Nephron progenitor cell (in vitro differentiated cells): ENCODE measurements around the gene FAM32A.
A peak's percentile ranks its signal among the peaks of the same experiment; 100 is the strongest.

ENCODE experiments used
- DNase-seq: peaks from one replicate; pipeline ENCODE4 v3.0.0; 2021
- H3K27ac Mint-ChIP-seq: 2 replicates; pipeline ENCODE4 v1.8.0; 2021; ENCODE audit warnings: mild to moderate bottlenecking, moderate library complexity, mixed read lengths
- H3K27me3 Mint-ChIP-seq: 2 replicates; pipeline ENCODE4 v1.8.0; 2021; ENCODE audit warnings: mild to moderate bottlenecking, low read depth, mixed read lengths; ENCODE audit not compliant: poor library complexity
- H3K36me3 Mint-ChIP-seq: 2 replicates; pipeline ENCODE4 v1.8.0; 2021; ENCODE audit warnings: low read depth, mixed read lengths
- H3K4me1 Mint-ChIP-seq: 2 replicates; pipeline ENCODE4 v1.8.0; 2021; ENCODE audit warnings: mixed read lengths
- H3K4me3 Mint-ChIP-seq: 2 replicates; pipeline ENCODE4 v1.8.0; 2021; ENCODE audit warnings: mild to moderate bottlenecking, moderate library complexity, mixed read lengths
- H3K9me3 Mint-ChIP-seq: 2 replicates; pipeline ENCODE4 v1.8.0; 2021; ENCODE audit warnings: mild to moderate bottlenecking, moderate library complexity, mixed read lengths
- TF ChIP-seq, protein P1 (sequence below): fragments of 200-600 bp; sonication (generic); IDR thresholded peaks from 2 replicates; pipeline ENCODE4 v1.5.0; 2021; ENCODE audit warnings: antibody characterized with exemption

The FAM32A gene

DNA sequence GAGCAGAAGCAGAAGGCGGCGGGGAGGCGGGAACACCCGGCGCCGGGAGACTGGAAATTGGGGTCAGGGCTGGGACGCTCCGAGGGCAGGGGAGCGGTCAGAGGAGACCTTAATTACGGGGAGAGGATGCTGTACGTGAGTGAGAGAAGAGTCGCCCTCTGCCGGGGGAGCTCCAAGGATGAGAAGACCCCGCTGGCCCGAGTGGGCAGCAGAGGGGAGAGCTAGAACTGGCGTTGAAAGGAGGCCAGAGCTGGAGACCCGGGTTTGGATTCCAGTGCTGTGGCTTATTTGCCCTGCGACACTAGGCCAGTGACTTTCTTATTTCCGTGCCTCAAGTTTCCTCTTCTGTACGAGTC, 536 bp downstream of the FAM32A start:
- no peaks in the 10 kb centered on the region for H3K9me3 Mint-ChIP-seq
- peaks cover 28% of the 10 kb centered on the region for H3K27me3 Mint-ChIP-seq
- peaks cover 33% of the 10 kb centered on the region for H3K36me3 Mint-ChIP-seq
- DNase-seq, result peak; percentile 77
- H3K4me3 Mint-ChIP-seq, result peak overlapping the region; percentile 98
- H3K4me1 Mint-ChIP-seq, result peaks cover 19% of the 10 kb centered on the region
- H3K27ac Mint-ChIP-seq, result peak overlapping the region; percentile 97
- TF ChIP-seq, protein P1, sequence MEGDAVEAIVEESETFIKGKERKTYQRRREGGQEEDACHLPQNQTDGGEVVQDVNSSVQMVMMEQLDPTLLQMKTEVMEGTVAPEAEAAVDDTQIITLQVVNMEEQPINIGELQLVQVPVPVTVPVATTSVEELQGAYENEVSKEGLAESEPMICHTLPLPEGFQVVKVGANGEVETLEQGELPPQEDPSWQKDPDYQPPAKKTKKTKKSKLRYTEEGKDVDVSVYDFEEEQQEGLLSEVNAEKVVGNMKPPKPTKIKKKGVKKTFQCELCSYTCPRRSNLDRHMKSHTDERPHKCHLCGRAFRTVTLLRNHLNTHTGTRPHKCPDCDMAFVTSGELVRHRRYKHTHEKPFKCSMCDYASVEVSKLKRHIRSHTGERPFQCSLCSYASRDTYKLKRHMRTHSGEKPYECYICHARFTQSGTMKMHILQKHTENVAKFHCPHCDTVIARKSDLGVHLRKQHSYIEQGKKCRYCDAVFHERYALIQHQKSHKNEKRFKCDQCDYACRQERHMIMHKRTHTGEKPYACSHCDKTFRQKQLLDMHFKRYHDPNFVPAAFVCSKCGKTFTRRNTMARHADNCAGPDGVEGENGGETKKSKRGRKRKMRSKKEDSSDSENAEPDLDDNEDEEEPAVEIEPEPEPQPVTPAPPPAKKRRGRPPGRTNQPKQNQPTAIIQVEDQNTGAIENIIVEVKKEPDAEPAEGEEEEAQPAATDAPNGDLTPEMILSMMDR, result peak; percentile 47

DNA sequence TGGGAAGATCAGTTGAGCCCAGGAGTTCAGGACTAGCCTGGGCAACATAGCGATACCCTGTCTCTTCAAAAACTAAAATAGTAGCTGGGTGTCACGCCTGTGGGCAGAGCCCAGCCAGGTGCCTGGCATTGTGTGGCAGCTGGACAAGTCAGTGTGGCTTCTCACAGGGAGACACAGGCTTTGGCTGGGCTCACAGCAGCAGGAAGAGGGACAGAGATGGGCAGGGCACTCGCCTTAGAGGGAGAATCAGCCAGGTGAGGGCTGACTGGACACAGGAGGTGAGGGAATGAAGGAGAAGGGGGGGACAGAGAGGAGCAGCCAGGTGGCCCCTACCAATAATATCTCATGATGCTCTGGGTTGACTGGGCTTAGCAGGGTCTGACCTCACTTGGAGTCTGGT, 3.3 kb downstream of the FAM32A start:
- H3K27ac Mint-ChIP-seq, result no peak overlapping the region
- TF ChIP-seq, protein P1, result no peak
- no peak overlapping the region for H3K4me3 Mint-ChIP-seq
- peaks cover 19% of the 10 kb centered on the region for H3K4me1 Mint-ChIP-seq
- peaks cover 43% of the 10 kb centered on the region for H3K36me3 Mint-ChIP-seq
- peaks cover 15% of the 10 kb centered on the region for H3K27me3 Mint-ChIP-seq
- H3K9me3 Mint-ChIP-seq, result no peaks in the 10 kb centered on the region
- DNase-seq, result no peak

DNA sequence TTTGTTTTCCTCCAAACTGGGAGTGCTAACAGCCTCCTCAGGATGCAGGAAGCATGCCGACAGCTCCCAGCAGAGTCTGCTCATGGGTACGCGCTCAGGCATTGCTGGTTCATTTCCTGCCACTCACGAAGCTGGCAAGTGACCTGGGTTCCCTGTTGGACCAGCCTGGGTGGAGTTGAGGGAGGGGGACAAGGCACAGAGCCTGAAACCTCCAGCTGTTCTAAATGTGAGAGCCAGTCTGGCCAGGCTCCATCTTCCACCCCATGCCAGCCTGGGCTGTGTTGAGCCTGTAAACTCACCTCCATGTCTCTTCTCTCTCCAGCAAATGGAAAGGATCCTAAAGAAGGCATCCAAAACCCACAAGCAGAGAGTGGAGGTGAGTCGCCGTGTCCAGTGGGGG, 5.0 kb downstream of the FAM32A start:
- H3K4me1 Mint-ChIP-seq, result peaks cover 16% of the 10 kb centered on the region
- TF ChIP-seq, protein P1, result no peak
- no peak overlapping the region for H3K4me3 Mint-ChIP-seq
- H3K9me3 Mint-ChIP-seq, result no peaks in the 10 kb centered on the region
- no peak for DNase-seq
- H3K27me3 Mint-ChIP-seq, result peaks cover under 1% of the 10 kb centered on the region
- no peak overlapping the region for H3K27ac Mint-ChIP-seq
- H3K36me3 Mint-ChIP-seq, result peaks cover 42% of the 10 kb centered on the region

DNA sequence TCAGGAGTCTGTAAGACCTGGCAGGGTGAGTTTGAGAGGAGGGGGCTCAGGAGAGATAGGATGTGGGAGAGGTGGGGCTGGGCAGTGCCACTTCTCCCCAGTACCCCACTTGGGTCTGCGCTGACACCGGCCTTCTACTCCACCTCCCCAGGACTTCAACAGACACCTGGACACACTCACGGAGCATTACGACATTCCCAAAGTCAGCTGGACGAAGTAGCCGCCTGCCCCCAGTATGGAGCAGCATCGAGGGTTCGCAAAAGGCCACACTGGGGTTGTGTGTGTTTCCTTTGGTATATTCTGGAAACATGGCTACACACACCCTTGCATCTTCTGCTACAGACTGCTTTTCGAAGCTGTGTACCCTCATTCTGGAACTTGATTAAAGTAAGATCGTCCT, 5.5 kb downstream of the FAM32A start:
- DNase-seq, result no peak
- no peaks in the 10 kb centered on the region for H3K9me3 Mint-ChIP-seq
- no peak overlapping the region for H3K4me3 Mint-ChIP-seq
- TF ChIP-seq, protein P1, result no peak
- peaks cover 39% of the 10 kb centered on the region for H3K36me3 Mint-ChIP-seq
- no peaks in the 10 kb centered on the region for H3K27me3 Mint-ChIP-seq
- peaks cover 11% of the 10 kb centered on the region for H3K4me1 Mint-ChIP-seq
- no peak overlapping the region for H3K27ac Mint-ChIP-seq

DNA sequence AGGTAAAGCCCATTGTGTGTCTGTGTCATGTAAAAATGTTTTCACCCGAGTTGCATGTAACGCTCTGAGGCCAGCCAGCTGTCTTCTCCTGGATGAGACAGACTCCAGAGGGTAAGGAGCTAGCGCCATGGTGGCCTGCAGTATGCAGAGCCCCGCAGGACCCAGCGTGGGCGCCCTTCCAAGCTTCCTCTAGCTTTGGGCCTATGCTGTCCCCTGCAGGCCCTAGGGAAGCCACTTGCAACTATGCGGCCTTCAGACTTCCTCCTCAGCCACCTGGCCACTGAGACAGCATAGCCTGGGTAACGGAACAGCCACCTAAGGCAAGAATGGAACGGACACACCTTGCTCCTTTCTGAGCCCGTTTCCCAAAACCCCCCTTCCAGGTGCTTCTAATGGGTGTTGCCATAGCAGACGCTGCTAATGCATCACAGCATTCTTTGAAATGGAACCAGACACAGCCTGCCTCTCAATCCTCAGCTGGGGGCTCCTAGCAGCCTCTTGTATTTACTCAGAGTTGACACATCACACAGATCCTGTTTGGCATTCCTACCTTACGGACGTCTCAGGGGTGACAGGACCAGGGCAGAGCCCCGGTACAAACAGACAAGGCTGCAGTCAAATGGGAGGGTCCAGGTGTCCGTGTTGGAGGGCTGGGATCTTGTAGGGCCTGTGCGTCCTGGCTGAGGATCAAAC, 6.2 kb downstream of the FAM32A start:
- Mint-ChIP-seq H3K9me3 (no peaks in the 10 kb centered on the region), H3K36me3 (peaks cover 38% of the 10 kb centered on the region), H3K4me1 (peaks cover 4% of the 10 kb centered on the region), H3K27me3 (no peaks in the 10 kb centered on the region), H3K4me3 (no peak overlapping the region), H3K27ac (no peak overlapping the region)
- TF ChIP-seq, protein P1, result no peak
- DNase-seq, result no peak

DNA sequence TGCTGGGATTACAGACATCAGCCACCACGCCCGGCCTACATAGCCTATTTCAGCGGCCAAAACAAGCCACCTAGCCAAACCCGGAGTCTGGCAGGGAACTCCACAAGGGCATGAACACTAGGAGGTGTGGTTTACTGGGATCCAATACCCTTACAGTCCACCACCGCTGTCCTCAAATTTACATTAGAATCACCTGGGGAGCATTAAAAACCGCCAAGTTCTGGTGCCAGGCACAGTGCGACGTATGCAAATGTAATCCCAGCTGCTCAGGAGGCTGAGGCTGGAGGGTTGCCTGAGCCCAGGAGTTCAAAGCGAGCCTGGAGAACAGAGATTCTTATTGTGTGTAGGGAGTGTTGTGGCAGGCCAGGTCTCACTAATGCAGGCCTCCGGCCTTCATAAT, 8.3 kb downstream of the FAM32A start:
- Mint-ChIP-seq H3K27ac (no peak overlapping the region), H3K27me3 (no peaks in the 10 kb centered on the region), H3K36me3 (peaks cover 24% of the 10 kb centered on the region)

More for the DNA sequence above, 8.3 kb downstream of the FAM32A start:
- H3K4me3 Mint-ChIP-seq, result no peak overlapping the region
- H3K4me1 Mint-ChIP-seq, result peaks cover 14% of the 10 kb centered on the region
- no peak for DNase-seq
- TF ChIP-seq, protein P1, result no peak
- no peaks in the 10 kb centered on the region for H3K9me3 Mint-ChIP-seq
